IMR-90 (cell line): Measurements from ENCODE around the gene KRT36. TPM values are rescaled to one million over a fixed set of nuclear protein-coding genes. Genes with fewer than 3 reads are reported as not detected.

Experiments used
- ATAC-seq: fragments of 200-7000 bp; cut with Tn5 transposase; 2 replicates; pipeline ENCODE4 v1.9.1; 2020; ENCODE audit warnings: low read depth, mild to moderate bottlenecking, moderate library complexity
- BruUV-seq: library from RNA; stranded (reverse); fragments of 400-500 nt; replicated peaks from 2 replicates; lab custom pipeline; 2021; lab: Mats Ljungman, UMichigan
- CTCF ChIA-PET: fragments of 300-600 bp; formaldehyde crosslinking; extraction: SDS; loops from one replicate; lab custom pipeline; 2021; ENCODE audit warnings: antibody characterized with exemption; lab: Yijun Ruan, JAX
- POLR2A ChIA-PET: fragments of 300-600 bp; sonication (Branson Sonifier 250); formaldehyde crosslinking; loops from one replicate; lab custom pipeline; 2022; ENCODE audit warnings: antibody characterized with exemption; ENCODE audit not compliant: unreplicated experiment; lab: Charles Lee
- DNase-seq: peaks from one replicate; pipeline ENCODE4 v3.0.0; 2013
- H2AFZ ChIP-seq: replicated peaks from 2 replicates; pipeline ENCODE3; 2013; ENCODE audit warnings: low read length, mild to moderate bottlenecking; ENCODE audit not compliant: poor library complexity
- H2AK5ac ChIP-seq: 2 replicates; pipeline ENCODE4 v1.6.1; 2013; ENCODE audit warnings: low read depth, low read length, inconsistent platforms
- H2AK9ac ChIP-seq: replicated peaks from 2 replicates; pipeline ENCODE3; 2013; ENCODE audit warnings: mild to moderate bottlenecking, low read depth, low read length, moderate library complexity; ENCODE audit not compliant: poor library complexity
- H2BK120ac ChIP-seq: 2 replicates; pipeline ENCODE4 v1.6.1; 2013; ENCODE audit warnings: low read depth, low read length, inconsistent platforms
- H2BK15ac ChIP-seq: 3 replicates; pipeline ENCODE4 v1.6.1; 2013; ENCODE audit warnings: low read depth, low read length, inconsistent platforms
- H2BK20ac ChIP-seq: 2 replicates; pipeline ENCODE4 v1.6.1; 2013; ENCODE audit warnings: low read depth, mild to moderate bottlenecking, inconsistent platforms, low read length, moderate library complexity
- H2BK5ac ChIP-seq: 2 replicates; pipeline ENCODE4 v1.6.1; 2013; ENCODE audit warnings: mild to moderate bottlenecking, low read depth, low read length, inconsistent platforms; ENCODE audit not compliant: poor library complexity, severe bottlenecking
- H3K14ac ChIP-seq: replicated peaks from 2 replicates; pipeline ENCODE4 v1.6.1; 2013; ENCODE audit warnings: low read depth, low read length, inconsistent platforms
- H3K18ac ChIP-seq: 2 replicates; pipeline ENCODE4 v1.6.1; 2013; ENCODE audit warnings: low read depth, low read length, control low read depth
- H3K23ac ChIP-seq: 2 replicates; pipeline ENCODE4 v1.6.1; 2013; ENCODE audit warnings: low read depth, low read length, inconsistent platforms
- H3K27ac ChIP-seq: 2 replicates; pipeline ENCODE4 v1.5.1; 2013; ENCODE audit warnings: mild to moderate bottlenecking, control low read depth, low read length; ENCODE audit not compliant: insufficient read depth
- H3K27me3 ChIP-seq: 2 replicates; pipeline ENCODE4 v1.6.1; 2013; ENCODE audit warnings: low read length; ENCODE audit not compliant: control insufficient read depth, insufficient read depth
- H3K36me3 ChIP-seq: 2 replicates; pipeline ENCODE4 v1.6.1; 2013; ENCODE audit warnings: low read length, mixed read lengths; ENCODE audit not compliant: control insufficient read depth, insufficient read depth
- H3K4ac ChIP-seq: 2 replicates; pipeline ENCODE4 v1.6.1; 2013; ENCODE audit warnings: low read depth, low read length, inconsistent platforms
- H3K4me1 ChIP-seq: 2 replicates; pipeline ENCODE4 v1.6.1; 2013; ENCODE audit warnings: low read length, mixed read lengths; ENCODE audit not compliant: control insufficient read depth, insufficient read depth
- H3K4me2 ChIP-seq: 2 replicates; pipeline ENCODE4 v1.6.1; 2013; ENCODE audit warnings: low read depth, mild to moderate bottlenecking, control low read depth, low read length, moderate library complexity
- H3K4me3 ChIP-seq: 2 replicates; pipeline ENCODE4 v1.5.1; 2013; ENCODE audit warnings: low read depth, mild to moderate bottlenecking, control low read depth, low read length, moderate library complexity; ENCODE audit not compliant: insufficient read depth
- H3K56ac ChIP-seq: 2 replicates; pipeline ENCODE4 v1.6.1; 2013; ENCODE audit warnings: low read length, inconsistent platforms; ENCODE audit not compliant: insufficient read depth; ENCODE audit errors: extremely low read depth
- H3K79me1 ChIP-seq, 2 experiments: 2 replicates each; pipeline ENCODE4 v1.6.1; 2013; ENCODE audit warnings: low read length in 2 of 2, inconsistent platforms in 1 of 2, low read depth in 1 of 2
- H3K9ac ChIP-seq: 2 replicates; pipeline ENCODE4 v1.6.1; 2013; ENCODE audit warnings: low read depth, low read length, control low read depth
- H3K9me1 ChIP-seq: 2 replicates; pipeline ENCODE4 v1.6.1; 2013; ENCODE audit warnings: low read length, inconsistent platforms; ENCODE audit not compliant: insufficient read depth
- H3K9me3 ChIP-seq: 2 replicates; pipeline ENCODE4 v1.6.1; 2013; ENCODE audit warnings: low read length; ENCODE audit not compliant: control insufficient read depth, insufficient read depth
- H4K20me1 ChIP-seq: 2 replicates; pipeline ENCODE4 v1.6.1; 2013; ENCODE audit warnings: low read length, inconsistent platforms; ENCODE audit not compliant: insufficient read depth
- H4K5ac ChIP-seq: 2 replicates; pipeline ENCODE4 v1.6.1; 2013; ENCODE audit warnings: mild to moderate bottlenecking, low read depth, low read length, control low read depth
- H4K8ac ChIP-seq, 2 experiments: 2 replicates each; pipeline ENCODE4 v1.6.1; 2013; ENCODE audit warnings: low read depth in 2 of 2, low read length in 2 of 2, control low read depth in 1 of 2, inconsistent platforms in 1 of 2
- H4K91ac ChIP-seq: 2 replicates; pipeline ENCODE4 v1.6.1; 2013; ENCODE audit warnings: low read depth, low read length, inconsistent platforms; ENCODE audit not compliant: insufficient read depth
- NFE2L2 ChIP-seq: fragments of 150-350 bp; IDR thresholded peaks from 2 replicates; pipeline ENCODE4 v1.6.1; 2016; ENCODE audit warnings: low read depth, mild to moderate bottlenecking, low read length
- POLR2A ChIP-seq: IDR thresholded peaks from 2 replicates; pipeline ENCODE4 v1.6.1; 2012; ENCODE audit warnings: mild to moderate bottlenecking, low read depth, low read length
- WGBS, 2 experiments: methylation state at CpG; one replicate each; pipeline versions ENCODE4 v1.1.5 to v1.1.7; 2013; ENCODE audit warnings: missing lambda C conversion rate in 2 of 2; ENCODE audit not compliant: insufficient read length in 1 of 2; ENCODE audit errors: extremely low coverage in 2 of 2; 5-methylcytosine and 5-hydroxymethylcytosine counted together
- dilution Hi-C: fragments of 300-500 bp; cut with HindIII; formaldehyde crosslinking; loops from one replicate; pipeline ENCODE4 v1.14.3; 2018; ENCODE audit warnings: low sequenced_read_pairs; ENCODE audit not compliant: unreplicated experiment
- in situ Hi-C: fragments of 300-500 bp; cut with MboI; formaldehyde crosslinking; loops from 3 replicates; pipeline ENCODE4 v1.14.3; 2019; ENCODE audit warnings: low sequenced_read_pairs, inconsistent platforms, mixed read lengths
- intact Hi-C: fragments of 100-400 bp; cut with micrococcal nuclease; formaldehyde crosslinking; loops from 2 replicates; pipeline ENCODE4 v1.10.0; 2022
- polyA plus RNA-seq, 3 experiments: library from polyadenylated mRNA; depleted of rRNA; stranded (reverse); fragments of >200 nt; gene quantifications; 2 replicates each; pipeline ENCODE4 v1.2.3, GENCODE V29; 2012; ENCODE audit warnings: low replicate concordance in 1 of 3
- total RNA-seq: library from RNA; depleted of rRNA; stranded (reverse); fragments of >200 nt; gene quantifications from 2 replicates; pipeline ENCODE4 v1.2.3, GENCODE V29; 2012

KRT36 gene
- total and polyA plus RNA-seq, 2 of the 4 experiments (the other 2 are of a cell fraction) = not detected

DNA sequence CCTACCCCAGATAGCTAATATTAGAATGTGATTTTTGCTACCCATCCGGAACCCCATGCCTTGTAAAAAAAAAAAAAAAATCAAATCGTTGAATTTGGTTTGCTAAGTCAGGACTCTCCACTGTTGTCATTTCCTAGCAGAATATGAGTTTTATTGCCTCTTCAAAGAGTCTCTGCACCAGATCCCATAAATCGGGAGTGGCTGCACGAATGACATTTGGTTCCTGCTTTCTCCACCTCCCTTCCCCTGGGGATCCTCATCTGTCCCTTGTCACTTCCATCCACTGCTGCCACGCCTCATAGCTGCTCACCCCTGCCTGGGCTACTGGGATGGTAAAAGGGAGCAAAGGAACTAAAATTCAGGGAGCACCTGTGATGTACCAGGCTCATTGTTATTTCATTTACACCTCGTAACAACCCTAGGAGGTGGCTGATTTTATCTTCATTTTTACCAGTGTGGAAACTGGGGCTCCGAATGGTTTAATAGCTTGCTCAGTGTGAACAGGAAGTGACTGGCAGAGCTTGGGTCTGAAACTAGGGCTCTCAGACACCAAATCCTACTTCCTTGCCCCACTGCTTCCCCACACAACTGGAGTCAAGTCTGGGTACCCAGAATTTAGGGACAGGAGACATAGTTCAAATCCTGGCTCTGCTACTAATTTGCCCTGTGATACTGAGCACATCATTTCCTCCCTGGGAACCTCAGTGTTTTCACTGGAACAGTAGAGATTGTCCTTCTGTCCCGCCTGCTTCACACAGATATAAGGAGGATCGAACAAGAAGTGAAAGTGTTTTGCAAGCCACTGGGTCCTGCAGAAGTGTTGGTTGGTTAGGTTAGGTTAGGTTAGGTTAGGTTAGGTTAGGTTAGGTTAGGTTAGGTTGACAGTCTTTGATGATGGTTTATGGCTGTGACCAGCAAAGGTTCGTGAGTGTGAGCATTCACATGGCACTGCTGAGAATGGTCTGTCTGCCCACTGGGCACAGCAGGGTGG is 585 bp upstream of the KRT36 start:
- Histone ChIP-seq H3K18ac (no peak overlapping the region), H2BK20ac (no peak overlapping the region), H3K14ac (no peak overlapping the region), H3K4me1 (peaks cover 15% of the 10 kb centered on the region), H3K27me3 (no peaks in the 10 kb centered on the region), H4K8ac (no peak overlapping the region), H3K9me3 (no peaks in the 10 kb centered on the region), H3K56ac (no peak overlapping the region), H2BK5ac (no peak overlapping the region), H2BK15ac (no peak overlapping the region), H3K9me1 (peaks cover 12% of the 10 kb centered on the region), H3K36me3 (no peaks in the 10 kb centered on the region), H3K4ac (no peak overlapping the region), H2AK5ac (0 out of 2 replicates have a peak overlapping the region, but pooled peaks have one; percentile 7), H2BK120ac (no peak overlapping the region), H4K5ac (no peak overlapping the region), H4K20me1 (no peaks in the 10 kb centered on the region), H3K9ac (no peak overlapping the region), H3K4me3 (no peak overlapping the region), H3K79me1 (no peaks in the 10 kb centered on the region), H2AFZ (no peak overlapping the region), H3K4me2 (no peak overlapping the region), H2AK9ac (no peak overlapping the region), H3K23ac (no peak overlapping the region), H4K91ac (peak overlapping the region; percentile 18; the same call in 1 of the 2 replicates), H3K27ac (no peak overlapping the region)
- DNase-seq = no peak
- no TSS peak for BruUV-seq
- in situ Hi-C loops = no loop called here
- dilution Hi-C loops = no loop called here
- no peak for ATAC-seq
- intact Hi-C loops = no loop called here
- WGBS, 2 experiments = no CpG with 5 or more reads among the region's 10 CpGs
- ChIA-PET POLR2A (no interaction called here), CTCF (no interaction called here)
- TF ChIP-seq POLR2A (no peak), NFE2L2 (no peak)
